ENCODE results near the gene SLC2A6. TPM values are rescaled to one million over a fixed set of nuclear protein-coding genes. Genes with fewer than 3 reads are reported as not detected.

SLC2A6 gene
- total RNA-seq, 3 donors from 2014 or later = 2.6 to 5.3 (median 2.8) TPM

GRCh38 chr9:133467101-133467500, 11.8 kb downstream of the SLC2A6 start:
- no peak for TF ChIP-seq CTCF (IDR thresholded peaks at IDR 0.05)
- Histone ChIP-seq H3K36me3 (ENCODE audit: low read depth) (no peaks in the 10 kb centered on the region), H3K4me1 (ENCODE audit: low read depth) (peaks cover 22% of the 10 kb centered on the region), H3K9me3 (no peaks in the 10 kb centered on the region), H3K4me3 (no peak overlapping the region)
- DNase-seq (peak in 1 of 3 donors; percentile 12), ATAC-seq (no peak)
- intact Hi-C loops (cut with DNase I, micrococcal nuclease) = no loop called here

- Histone ChIP-seq H3K4me3 (no peak overlapping the region), H3K9me3 (no peaks in the 10 kb centered on the region), H3K4me1 (ENCODE audit: low read depth) (peaks cover 15% of the 10 kb centered on the region), H3K36me3 (ENCODE audit: low read depth) (no peaks in the 10 kb centered on the region)
- ATAC-seq (no peak), DNase-seq (no peak)
- intact Hi-C loops (cut with DNase I, micrococcal nuclease) = no loop called here
- no peak for TF ChIP-seq CTCF (IDR thresholded peaks at IDR 0.05)
Measured at GRCh38 chr9:133465984-133466383, 12.9 kb downstream of the SLC2A6 start.

GRCh38 chr9:133464638-133465037, 14.3 kb downstream of the SLC2A6 start:
- Histone ChIP-seq H3K36me3 (ENCODE audit: low read depth) (no peaks in the 10 kb centered on the region), H3K9me3 (no peaks in the 10 kb centered on the region), H3K4me3 (no peak overlapping the region), H3K4me1 (ENCODE audit: low read depth) (peaks cover 6% of the 10 kb centered on the region)
- DNase-seq = peak in 1 of 3 donors; percentile 21
- ATAC-seq = no peak
- intact Hi-C loops (cut with DNase I, micrococcal nuclease) = no loop called here
- no peak for TF ChIP-seq CTCF (IDR thresholded peaks at IDR 0.05)

GRCh38 chr9:133463864-133464615, 14.9 kb downstream of the SLC2A6 start:
- H3K9me3 ChIP-seq = no peaks in the 10 kb centered on the region
- H3K4me3 ChIP-seq = no peak overlapping the region
- H3K36me3 ChIP-seq (ENCODE audit: low read depth) = no peaks in the 10 kb centered on the region
- ATAC-seq (no peak), DNase-seq (peak in 2 of 3 donors; percentile 25 to 49)
- peaks cover 6% of the 10 kb centered on the region for H3K4me1 ChIP-seq (ENCODE audit: low read depth)
- intact Hi-C loops (cut with DNase I, micrococcal nuclease) = no loop called here
- no peak for TF ChIP-seq CTCF (IDR thresholded peaks at IDR 0.05)

- peaks cover 9% of the 10 kb centered on the region for H3K4me1 ChIP-seq (ENCODE audit: low read depth)
- H3K9me3 ChIP-seq = no peaks in the 10 kb centered on the region
- intact Hi-C loops (cut with DNase I, micrococcal nuclease) = no loop called here
- peak in 2 of 3 donors; percentile 33 to 54 for DNase-seq
- no peak for ATAC-seq
- TF ChIP-seq CTCF (IDR thresholded peaks at IDR 0.05) = no peak
- no peaks in the 10 kb centered on the region for H3K36me3 ChIP-seq (ENCODE audit: low read depth)
- no peak overlapping the region for H3K4me3 ChIP-seq
Measured at GRCh38 chr9:133463234-133463863, 15.6 kb downstream of the SLC2A6 start.

Data from mucosa of descending colon (tissue), 3 donors.